CD14-positive monocyte (primary cell): ENCODE data around the gene DOCK1. TPM values are rescaled to one million over a fixed set of nuclear protein-coding genes. Genes with fewer than 3 reads are reported as not detected.

Source experiments
- DNase-seq, 3 donors: peaks; one replicate each; pipeline ENCODE4 v3.0.0-alpha.2; 2011 to 2022
- H2AFZ ChIP-seq: 2 replicates; pipeline ENCODE4 v1.6.0; 2012; ENCODE audit warnings: mild to moderate bottlenecking, low read depth, low read length, inconsistent platforms; ENCODE audit not compliant: insufficient read depth, poor library complexity, severe bottlenecking
- H3K27ac ChIP-seq, 2 donors: 1 replicate in 1 of 2; 2 replicates in 1 of 2; pipeline ENCODE4 v1.5.1; 2012 to 2013; ENCODE audit warnings: low read length in 2 of 2, control low read depth in 1 of 2, inconsistent platforms in 1 of 2, low read depth in 1 of 2, mild to moderate bottlenecking in 1 of 2
- H3K27me3 ChIP-seq, 2 donors: one replicate each; pipeline versions ENCODE4 v1.6.0 to v1.6.1; 2011 to 2013; ENCODE audit warnings: low read length in 2 of 2; ENCODE audit not compliant: control insufficient read depth in 2 of 2, insufficient read depth in 2 of 2
- H3K36me3 ChIP-seq, 2 donors: replicated peaks in 1 of 2; 1 replicate in 1 of 2; 2 replicates in 1 of 2; pipeline versions ENCODE4 v1.5.1 to v1.6.1; 2012 to 2013; ENCODE audit warnings: low read length in 2 of 2, control low read depth in 1 of 2, inconsistent platforms in 1 of 2, mild to moderate bottlenecking in 1 of 2; ENCODE audit not compliant: insufficient read depth in 2 of 2, control insufficient read depth in 1 of 2
- H3K4me1 ChIP-seq, 2 donors: 1 replicate in 1 of 2; 2 replicates in 1 of 2; pipeline versions ENCODE4 v1.5.1 to v1.6.1; 2012 to 2013; ENCODE audit warnings: low read length in 2 of 2, control low read depth in 1 of 2, inconsistent platforms in 1 of 2, mild to moderate bottlenecking in 1 of 2, moderate library complexity in 1 of 2; ENCODE audit not compliant: insufficient read depth in 2 of 2, control insufficient read depth in 1 of 2
- H3K4me2 ChIP-seq: replicated peaks from 2 replicates; pipeline ENCODE3; 2012; ENCODE audit warnings: low read length, moderate library complexity, mild to moderate bottlenecking; ENCODE audit not compliant: poor library complexity, severe bottlenecking; ENCODE audit errors: extremely low read depth
- H3K4me3 ChIP-seq, 3 experiments: fragments of 200-600 bp in 1 of 3; sonication (generic) in 1 of 3; replicated peaks in 1 of 3; 1 replicate in 2 of 3; 2 replicates in 1 of 3; pipeline ENCODE4 v1.5.1; 2011 to 2013; ENCODE audit warnings: low read length in 3 of 3, mild to moderate bottlenecking in 3 of 3, control low read depth in 2 of 3, low read depth in 2 of 3, inconsistent platforms in 1 of 3, moderate library complexity in 1 of 3
- H3K79me2 ChIP-seq: 2 replicates; pipeline ENCODE4 v1.6.0; 2012; ENCODE audit warnings: mild to moderate bottlenecking, control low read depth, inconsistent platforms, low read length, moderate library complexity; ENCODE audit not compliant: insufficient read depth
- H3K9ac ChIP-seq: 2 replicates; pipeline ENCODE4 v1.6.0; 2017; ENCODE audit warnings: low read length, mild to moderate bottlenecking; ENCODE audit not compliant: insufficient read depth, poor library complexity, severe bottlenecking
- H3K9me3 ChIP-seq, 2 donors: replicated peaks in 1 of 2; 1 replicate in 1 of 2; 2 replicates in 1 of 2; pipeline versions ENCODE4 v1.5.1 to v1.6.1; 2012 to 2013; ENCODE audit warnings: low read length in 2 of 2, control low read depth in 1 of 2; ENCODE audit not compliant: control insufficient read depth in 1 of 2, insufficient read depth in 1 of 2
- H4K20me1 ChIP-seq: 2 replicates; pipeline ENCODE4 v1.6.0; 2012; ENCODE audit warnings: mild to moderate bottlenecking, low read length, control low read depth, moderate library complexity; ENCODE audit not compliant: insufficient read depth
- H3K27ac Mint-ChIP-seq, 7 donors: one replicate each; pipeline ENCODE4 v1.8.0; 2020; ENCODE audit warnings: mild to moderate bottlenecking in 7 of 7, mixed read lengths in 7 of 7, moderate library complexity in 6 of 7, inconsistent platforms in 2 of 7
- H3K27me3 Mint-ChIP-seq, 3 donors: one replicate each; pipeline ENCODE4 v1.8.0; 2021 to 2022; ENCODE audit warnings: low read depth in 3 of 3, mild to moderate bottlenecking in 3 of 3, mixed read lengths in 3 of 3, moderate library complexity in 3 of 3, inconsistent platforms in 1 of 3
- H3K36me3 Mint-ChIP-seq, 2 donors: one replicate each; pipeline ENCODE4 v1.8.0; 2020; ENCODE audit warnings: mixed read lengths in 2 of 2, inconsistent platforms in 1 of 2, mild to moderate bottlenecking in 1 of 2
- H3K4me1 Mint-ChIP-seq: one replicate; pipeline ENCODE4 v1.8.0; 2020; ENCODE audit warnings: mild to moderate bottlenecking, mixed read lengths
- H3K4me3 Mint-ChIP-seq, 2 donors: one replicate each; pipeline ENCODE4 v1.8.0; 2020; ENCODE audit warnings: mild to moderate bottlenecking in 2 of 2, mixed read lengths in 2 of 2, moderate library complexity in 1 of 2
- H3K9me3 Mint-ChIP-seq, 7 donors: one replicate each; pipeline ENCODE4 v1.8.0; 2020 to 2022; ENCODE audit warnings: mixed read lengths in 7 of 7, mild to moderate bottlenecking in 6 of 7, moderate library complexity in 6 of 7, inconsistent platforms in 2 of 7
- WGBS: methylation state at CpG from one replicate; pipeline ENCODE4 v1.1.5; 2013; ENCODE audit warnings: missing lambda C conversion rate; ENCODE audit not compliant: insufficient coverage; 5-methylcytosine and 5-hydroxymethylcytosine counted together
- intact Hi-C, 2 donors: fragments of 100-400 bp; cut with micrococcal nuclease; formaldehyde crosslinking; loops; one replicate each; pipeline versions ENCODE4 v1.15.0 to v1.15.1; 2023
- polyA plus RNA-seq, 3 donors: library from polyadenylated mRNA; depleted of rRNA in 1 of 3; unstranded in 2 of 3; stranded (reverse) in 1 of 3; fragments of 300-500 nt in 2 of 3; fragments of >200 nt in 1 of 3; fragmentation: Illumina TruSeq in 2 of 3; gene quantifications; 1 replicate in 2 of 3; 2 replicates in 1 of 3; pipeline ENCODE4 v1.2.3, GENCODE V29; 2012 to 2021
- TF ChIP-seq, protein P1 (sequence below): fragments of 200-600 bp; IDR thresholded peaks from one replicate; pipeline ENCODE4 v1.8.0; 2022; ENCODE audit warnings: antibody characterized with exemption, mild to moderate bottlenecking

The DOCK1 gene
- polyA plus RNA-seq, 3 donors, result 0.31 to 0.35 TPM; not detected in 1

DNA sequence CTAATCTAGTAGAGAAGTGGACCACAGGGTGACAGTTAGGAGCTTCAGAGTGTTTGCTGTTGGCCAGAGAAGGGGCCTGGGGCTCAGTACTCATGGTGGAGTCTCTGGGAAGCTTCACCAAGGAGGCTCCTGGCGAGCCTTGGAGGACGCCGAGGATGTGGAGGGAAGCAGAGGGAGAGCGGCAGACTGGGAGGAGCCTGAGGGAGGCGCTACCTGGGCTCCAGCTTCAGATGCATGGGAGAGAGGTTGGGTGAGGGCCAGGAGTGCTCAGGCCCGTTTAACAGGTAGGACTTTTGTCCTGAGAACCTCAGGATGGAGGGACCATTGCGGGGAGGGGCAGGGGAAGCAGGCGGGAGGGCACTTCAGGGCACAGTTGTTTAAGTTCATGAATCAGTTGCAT is 24.2 kb downstream of the DOCK1 start:
- Mint-ChIP-seq H3K36me3 (no peaks in the 10 kb centered on the region), H3K4me1 (no peaks in the 10 kb centered on the region), H3K4me3 (no peak overlapping the region), H3K27me3 (peaks cover 0 to 5% (median 0%) of the 10 kb centered on the region in 3 donors), H3K9me3 (no peaks in the 10 kb centered on the region), H3K27ac (no peak overlapping the region)
- Histone ChIP-seq H2AFZ (no peak overlapping the region), H4K20me1 (no peaks in the 10 kb centered on the region), H3K9ac (no peak overlapping the region), H3K4me3 (no peak overlapping the region), H3K4me1 (no peaks in the 10 kb centered on the region), H3K79me2 (no peaks in the 10 kb centered on the region), H3K36me3 (no peaks in the 10 kb centered on the region), H3K27ac (no peak overlapping the region), H3K9me3 (no peaks in the 10 kb centered on the region), H3K4me2 (no peak overlapping the region), H3K27me3 (no peaks in the 10 kb centered on the region)
- 80% methylated on average over 7 of the region's 8 CpGs for WGBS
- intact Hi-C loops, result no loop called here
- TF ChIP-seq, protein P1, sequence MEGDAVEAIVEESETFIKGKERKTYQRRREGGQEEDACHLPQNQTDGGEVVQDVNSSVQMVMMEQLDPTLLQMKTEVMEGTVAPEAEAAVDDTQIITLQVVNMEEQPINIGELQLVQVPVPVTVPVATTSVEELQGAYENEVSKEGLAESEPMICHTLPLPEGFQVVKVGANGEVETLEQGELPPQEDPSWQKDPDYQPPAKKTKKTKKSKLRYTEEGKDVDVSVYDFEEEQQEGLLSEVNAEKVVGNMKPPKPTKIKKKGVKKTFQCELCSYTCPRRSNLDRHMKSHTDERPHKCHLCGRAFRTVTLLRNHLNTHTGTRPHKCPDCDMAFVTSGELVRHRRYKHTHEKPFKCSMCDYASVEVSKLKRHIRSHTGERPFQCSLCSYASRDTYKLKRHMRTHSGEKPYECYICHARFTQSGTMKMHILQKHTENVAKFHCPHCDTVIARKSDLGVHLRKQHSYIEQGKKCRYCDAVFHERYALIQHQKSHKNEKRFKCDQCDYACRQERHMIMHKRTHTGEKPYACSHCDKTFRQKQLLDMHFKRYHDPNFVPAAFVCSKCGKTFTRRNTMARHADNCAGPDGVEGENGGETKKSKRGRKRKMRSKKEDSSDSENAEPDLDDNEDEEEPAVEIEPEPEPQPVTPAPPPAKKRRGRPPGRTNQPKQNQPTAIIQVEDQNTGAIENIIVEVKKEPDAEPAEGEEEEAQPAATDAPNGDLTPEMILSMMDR, result no peak
- no peak for DNase-seq

DNA sequence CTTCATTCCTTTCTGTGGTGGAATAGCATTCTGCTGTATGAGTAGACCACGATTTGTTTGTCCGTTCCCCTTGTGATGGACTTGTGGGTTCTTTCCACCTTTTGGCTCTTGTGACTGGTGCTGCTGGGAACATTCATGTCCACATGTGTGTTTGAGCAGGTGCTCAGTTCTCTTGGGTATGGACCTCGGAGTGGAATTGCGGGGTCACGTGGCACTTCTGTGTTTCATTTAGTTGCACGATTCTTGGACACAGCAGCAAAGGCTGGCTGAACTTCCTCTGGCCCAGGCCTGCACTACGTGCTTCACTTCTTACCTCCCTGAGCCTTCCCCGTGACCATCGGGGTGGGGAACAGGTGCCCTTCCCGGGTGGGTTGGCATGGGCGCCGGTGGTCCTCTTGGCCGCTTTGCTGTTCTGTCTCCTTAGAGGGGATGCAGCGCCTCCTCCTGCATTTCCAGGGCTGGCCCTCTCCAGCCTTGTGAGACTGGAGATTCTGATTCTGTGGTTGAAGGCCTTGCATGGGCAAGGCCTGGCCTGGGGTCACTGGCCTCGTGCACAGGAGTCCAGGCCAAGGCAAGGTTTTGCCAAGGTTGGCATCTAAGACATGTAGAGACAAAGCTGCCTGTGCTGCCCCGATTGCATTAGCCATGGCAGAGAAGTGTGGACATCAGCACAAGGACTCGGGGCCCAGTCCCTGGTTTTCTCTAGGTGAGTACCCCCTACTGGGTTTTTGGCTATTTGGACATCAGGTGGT is 25.1 kb downstream of the DOCK1 start:
- no peak overlapping the region for H3K9ac ChIP-seq
- H3K4me1 Mint-ChIP-seq, result no peaks in the 10 kb centered on the region
- TF ChIP-seq, protein P1, result no peak
- no peaks in the 10 kb centered on the region for H4K20me1 ChIP-seq
- H3K4me2 ChIP-seq, result no peak overlapping the region
- peaks cover 0 to 3% (median 0%) of the 10 kb centered on the region in 7 donors for H3K9me3 Mint-ChIP-seq
- H3K4me1 ChIP-seq, result no peaks in the 10 kb centered on the region
- H3K79me2 ChIP-seq, result no peaks in the 10 kb centered on the region
- no peaks in the 10 kb centered on the region for H3K27me3 ChIP-seq
- H3K9me3 ChIP-seq, result no peaks in the 10 kb centered on the region
- H3K27ac Mint-ChIP-seq, result no peak overlapping the region
- no peak overlapping the region for H2AFZ ChIP-seq
- H3K27me3 Mint-ChIP-seq, result peaks cover 0 to 6% (median 0%) of the 10 kb centered on the region in 3 donors
- no peak overlapping the region for H3K4me3 Mint-ChIP-seq
- H3K27ac ChIP-seq, result no peak overlapping the region
- no peaks in the 10 kb centered on the region for H3K36me3 Mint-ChIP-seq
- no peaks in the 10 kb centered on the region for H3K36me3 ChIP-seq
- 84% methylated on average over 13 of the region's 17 CpGs for WGBS
- no peak for DNase-seq
- intact Hi-C loops, result no loop called here
- no peak overlapping the region for H3K4me3 ChIP-seq
